Omental fat pad (tissue), 4 donors: ENCODE results near the gene KYAT1. TPM values are rescaled to one million over a fixed set of nuclear protein-coding genes. Genes with fewer than 3 reads are reported as not detected.
"Not testable (repeated sequence)": the region's sequence is repeated elsewhere in the genome, so short reads cannot be mapped to it uniquely, and the experiment has no call there.

ENCODE experiments used
- ATAC-seq: fragments of 150-250 bp; one replicate; pipeline ENCODE4 v1.9.1; 2016; ENCODE audit warnings: mild to moderate bottlenecking, moderate library complexity; ENCODE audit not compliant: low FRiP score
- DNase-seq: peaks from one replicate; pipeline ENCODE4 v3.0.0-alpha.2; 2019; ENCODE audit warnings: low spot score
- CTCF ChIP-seq, 3 donors: fragments of 450-650 bp; IDR thresholded peaks; one replicate each; pipeline ENCODE4 v1.5.1; 2016 to 2017; ENCODE audit warnings: antibody characterized with exemption in 3 of 3, mild to moderate bottlenecking in 3 of 3, moderate library complexity in 2 of 3
- total RNA-seq, 4 donors: library from RNA; depleted of rRNA; stranded (reverse); fragments of >200 nt; gene quantifications; one replicate each; pipeline ENCODE4 v1.1.0, GENCODE V29; 2016

Gene KYAT1
- total RNA-seq, 4 donors from 2014 or later: 2.9 to 9.3 (median 4.1) TPM

DNA sequence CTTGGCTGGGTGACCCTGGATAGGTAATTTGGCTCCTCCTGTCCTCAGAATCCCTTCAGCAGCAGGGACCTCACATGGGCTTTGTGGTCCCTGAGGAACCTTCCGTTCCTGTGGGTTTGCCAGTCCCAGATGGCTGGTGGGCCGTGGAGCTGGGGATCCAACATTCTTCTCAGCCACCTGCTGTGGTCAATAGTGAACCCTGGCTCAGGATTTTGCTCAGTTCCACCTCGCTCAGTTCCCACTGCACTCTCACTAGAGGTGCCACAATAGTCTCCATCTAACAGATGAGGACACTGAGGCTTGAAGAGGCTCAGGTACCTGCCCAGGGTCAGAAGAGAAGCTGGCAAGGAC, 35.1 kb downstream of the KYAT1 start:
- no peak for DNase-seq
- no peak for ATAC-seq
- no peak for TF ChIP-seq CTCF (IDR thresholded peaks at IDR 0.05)

GRCh38 chr9:128845186-128845931, 36.4 kb downstream of the KYAT1 start:
- no peak for ATAC-seq
- TF ChIP-seq CTCF (IDR thresholded peaks at IDR 0.05): no peak
- no peak for DNase-seq

- not testable (repeated sequence) for ATAC-seq, DNase-seq
Measured at GRCh38 chr9:128843171-128843570, 38.6 kb downstream of the KYAT1 start.

GRCh38 chr9:128841694-128842492, 39.9 kb downstream of the KYAT1 start:
- no peak for DNase-seq
- no peak for TF ChIP-seq CTCF (IDR thresholded peaks at IDR 0.05)
- ATAC-seq: no peak

DNA sequence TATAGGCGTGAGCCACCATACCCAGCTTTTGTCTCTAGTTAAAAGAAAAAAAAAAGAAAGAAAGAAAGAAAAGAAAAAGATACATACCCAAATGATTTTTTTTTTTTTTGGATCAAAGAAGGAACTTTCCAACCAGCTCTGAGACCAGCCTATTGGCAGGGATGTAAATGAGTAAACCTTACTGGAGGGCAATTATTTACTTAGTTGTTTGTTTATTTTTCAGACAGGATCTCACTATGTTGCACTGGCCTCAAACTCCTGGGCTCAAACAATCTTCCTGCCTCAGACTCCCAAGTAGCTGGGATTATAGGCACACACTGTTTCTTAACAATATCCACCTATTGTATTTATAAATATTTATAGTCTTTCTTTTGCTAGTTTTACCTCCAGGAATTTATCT, 41.2 kb downstream of the KYAT1 start:
- no peak for DNase-seq
- no peak for TF ChIP-seq CTCF (IDR thresholded peaks at IDR 0.05)
- no peak for ATAC-seq

- no peak for DNase-seq
- no peak for ATAC-seq
- no peak for TF ChIP-seq CTCF (IDR thresholded peaks at IDR 0.05)
Measured at GRCh38 chr9:128838338-128838737, 43.4 kb downstream of the KYAT1 start.

DNA sequence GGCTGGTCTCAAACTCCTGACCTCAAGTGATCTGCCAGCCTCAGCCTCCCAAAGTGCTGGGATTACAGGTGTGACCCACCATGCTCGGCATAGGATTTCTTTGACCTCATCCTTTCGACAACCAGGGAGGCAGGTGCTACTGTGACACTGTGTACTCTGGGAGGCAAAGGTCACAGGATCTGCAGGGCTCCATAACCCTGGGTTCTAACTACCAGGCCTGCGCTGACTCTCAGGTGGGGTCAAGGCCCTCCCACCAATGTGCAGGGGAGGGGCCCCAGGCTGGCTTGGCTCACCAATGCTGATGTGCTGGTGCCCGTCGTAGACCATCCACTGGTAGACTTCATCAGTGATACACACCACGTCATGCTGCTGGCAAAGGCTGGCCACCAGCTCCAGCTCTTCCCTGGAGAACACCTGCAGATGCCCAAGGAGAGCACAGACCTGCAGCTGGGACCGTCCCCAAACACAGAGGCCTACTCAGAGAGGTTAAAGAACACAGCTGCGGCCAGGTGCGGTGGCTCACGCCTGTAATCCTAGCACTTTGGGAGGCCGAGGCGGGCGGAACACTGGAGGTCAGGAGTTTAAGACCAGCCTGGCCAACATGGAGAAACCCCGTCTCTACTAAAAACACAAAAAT, 45.1 kb downstream of the KYAT1 start:
- DNase-seq: no peak
- ATAC-seq: no peak

More for the DNA sequence above, 45.1 kb downstream of the KYAT1 start:
- no peak for TF ChIP-seq CTCF (IDR thresholded peaks at IDR 0.05)
